SIG-M5 (cell line): ENCODE data around the gene SLC25A25.
"Not testable (repeated sequence)": the region's sequence is repeated elsewhere in the genome, so short reads cannot be mapped to it uniquely, and the experiment has no call there.

Experiments
- DNase-seq: peaks from one replicate; lab custom pipeline; 2025; lab: John Stamatoyannopoulos, UW

The SLC25A25 gene

DNA sequence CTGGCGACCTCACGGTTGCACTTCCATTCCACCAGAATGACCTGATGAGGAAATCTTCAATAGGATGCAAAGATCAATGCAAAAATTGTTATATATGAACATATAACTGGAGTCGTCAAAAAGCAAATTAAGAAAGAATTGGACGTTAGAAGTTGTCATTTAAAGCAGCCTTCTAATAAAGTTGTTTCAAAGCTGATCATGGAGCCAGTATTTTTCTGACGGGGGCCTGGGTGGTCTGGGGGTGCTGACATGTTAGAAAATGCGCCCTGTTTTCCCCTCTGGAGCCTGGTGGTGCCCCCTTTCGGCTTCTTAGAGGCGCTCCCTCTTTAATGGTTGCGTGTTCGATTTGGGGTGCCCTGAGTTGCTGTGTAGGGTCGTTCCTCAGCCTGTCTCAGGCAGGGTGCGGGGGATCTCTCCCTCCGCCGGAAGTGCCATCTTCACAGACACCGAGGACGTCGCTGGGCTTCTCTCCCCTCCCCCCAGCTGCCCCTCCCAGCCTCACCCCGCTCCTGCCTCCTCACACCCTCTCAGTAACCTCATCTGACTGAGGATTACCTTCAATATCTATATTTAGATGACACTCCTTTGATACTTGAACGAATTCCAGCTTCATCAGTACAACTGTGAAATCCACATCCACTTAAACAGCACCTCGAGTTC, 41.1 kb downstream of the SLC25A25 start:
- no peak for DNase-seq

DNA sequence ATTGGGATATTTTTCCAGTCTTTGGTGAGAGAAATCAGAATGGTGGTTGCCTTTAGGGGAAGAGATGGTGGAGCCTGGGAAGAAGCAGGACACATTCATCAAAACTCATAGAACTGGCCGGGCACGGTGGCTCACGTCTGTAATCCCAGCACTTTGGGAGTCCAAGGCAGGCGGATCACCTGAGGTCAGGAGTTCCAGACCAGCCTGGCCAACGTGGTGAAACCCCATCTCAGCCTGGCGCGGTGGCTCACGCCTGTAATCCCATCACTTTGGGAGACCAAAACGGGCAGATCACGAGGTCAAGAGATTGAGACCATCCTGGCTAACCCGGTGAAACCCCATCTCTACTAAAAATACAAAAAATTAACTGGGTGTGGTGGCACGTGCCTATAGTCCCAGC, 43.7 kb downstream of the SLC25A25 start:
- DNase-seq, result not testable (repeated sequence)

GRCh38 chr9:128113526-128114325, 45.7 kb downstream of the SLC25A25 start:
- DNase-seq, result no peak

DNA sequence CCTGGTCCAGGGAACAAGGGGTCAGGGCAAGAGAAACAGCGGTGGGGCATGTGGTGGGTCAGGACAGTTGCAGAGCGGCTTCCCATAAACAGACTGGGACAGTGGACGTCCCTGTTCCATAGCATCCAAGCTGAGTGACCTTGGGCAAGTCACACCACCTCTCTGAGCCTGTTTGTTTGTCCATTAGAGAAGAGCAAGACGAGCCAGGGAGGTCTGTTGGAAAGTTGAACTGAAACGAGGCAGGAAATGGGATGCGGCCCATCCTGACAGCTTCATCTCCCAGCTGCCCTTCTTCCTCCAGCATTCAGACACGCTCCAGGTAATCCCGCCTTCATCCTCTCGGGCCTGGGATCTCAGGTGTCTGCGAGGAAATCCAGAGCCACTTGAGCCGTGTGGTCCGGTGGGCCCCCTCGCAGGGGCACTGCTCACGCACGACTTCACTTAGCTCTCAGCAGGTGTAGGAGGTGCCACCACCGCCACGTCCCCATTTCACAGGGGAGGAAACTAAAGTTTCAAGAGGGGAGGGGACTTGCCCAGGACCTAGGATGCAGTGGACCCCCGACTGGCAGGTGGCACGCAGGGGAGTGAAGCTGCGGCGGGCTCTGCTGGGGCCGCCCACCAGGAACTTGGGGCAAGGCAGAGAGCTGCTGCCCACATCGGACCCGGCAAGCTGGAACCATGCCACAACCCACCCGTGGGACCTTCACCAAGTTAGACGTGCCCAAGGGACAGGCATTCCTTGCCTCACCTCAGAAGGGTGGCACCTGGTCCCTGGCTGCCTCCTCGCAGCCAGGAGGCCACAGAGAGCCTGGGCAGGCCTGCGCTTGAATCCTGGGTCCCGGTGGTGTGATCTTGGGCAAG, 46.5 kb downstream of the SLC25A25 start:
- DNase-seq, result no peak

DNA sequence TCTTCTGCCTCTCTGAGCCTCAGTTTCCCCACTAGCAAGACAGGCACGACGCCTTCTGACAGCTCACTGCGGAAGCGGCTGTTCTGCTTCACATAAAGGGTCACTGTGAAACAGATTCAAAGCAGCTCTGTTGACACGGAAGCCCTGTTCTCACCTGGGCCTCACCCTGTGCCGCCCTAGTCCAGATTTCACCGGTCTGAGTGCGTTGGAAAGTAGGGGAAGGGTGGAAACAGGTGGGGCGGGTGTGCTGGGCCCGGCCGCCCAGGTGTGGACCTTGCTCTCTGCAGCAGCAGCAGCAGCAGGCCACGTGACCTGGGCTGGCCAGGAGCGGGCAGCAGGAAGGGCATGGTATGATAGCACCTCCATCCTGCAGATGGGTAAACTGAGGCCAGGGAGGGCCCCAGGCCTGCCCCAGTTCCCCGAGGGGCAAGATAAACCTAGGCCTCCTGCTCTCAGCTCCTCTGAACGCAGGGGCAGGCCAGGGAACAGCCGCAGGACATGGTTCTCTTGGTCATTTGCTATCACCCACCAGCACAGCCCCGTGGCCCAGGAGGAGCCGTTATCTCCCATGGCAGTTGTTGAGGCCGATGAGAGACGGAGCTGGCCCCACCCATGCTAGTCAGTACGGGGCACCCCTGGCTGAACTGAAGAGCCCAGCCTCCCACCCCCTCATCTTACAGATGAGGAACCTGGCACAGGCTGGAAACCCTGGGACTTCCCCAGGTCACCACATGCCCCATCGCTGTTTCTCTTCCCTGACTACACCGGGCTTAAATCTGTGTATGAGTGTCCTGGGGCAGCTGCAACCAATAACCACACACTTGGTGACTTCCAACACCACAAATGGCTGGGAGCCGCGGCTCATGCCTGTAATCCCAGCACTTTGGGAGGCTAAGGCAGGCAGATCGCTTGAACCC, 47.4 kb downstream of the SLC25A25 start:
- no peak for DNase-seq

DNA sequence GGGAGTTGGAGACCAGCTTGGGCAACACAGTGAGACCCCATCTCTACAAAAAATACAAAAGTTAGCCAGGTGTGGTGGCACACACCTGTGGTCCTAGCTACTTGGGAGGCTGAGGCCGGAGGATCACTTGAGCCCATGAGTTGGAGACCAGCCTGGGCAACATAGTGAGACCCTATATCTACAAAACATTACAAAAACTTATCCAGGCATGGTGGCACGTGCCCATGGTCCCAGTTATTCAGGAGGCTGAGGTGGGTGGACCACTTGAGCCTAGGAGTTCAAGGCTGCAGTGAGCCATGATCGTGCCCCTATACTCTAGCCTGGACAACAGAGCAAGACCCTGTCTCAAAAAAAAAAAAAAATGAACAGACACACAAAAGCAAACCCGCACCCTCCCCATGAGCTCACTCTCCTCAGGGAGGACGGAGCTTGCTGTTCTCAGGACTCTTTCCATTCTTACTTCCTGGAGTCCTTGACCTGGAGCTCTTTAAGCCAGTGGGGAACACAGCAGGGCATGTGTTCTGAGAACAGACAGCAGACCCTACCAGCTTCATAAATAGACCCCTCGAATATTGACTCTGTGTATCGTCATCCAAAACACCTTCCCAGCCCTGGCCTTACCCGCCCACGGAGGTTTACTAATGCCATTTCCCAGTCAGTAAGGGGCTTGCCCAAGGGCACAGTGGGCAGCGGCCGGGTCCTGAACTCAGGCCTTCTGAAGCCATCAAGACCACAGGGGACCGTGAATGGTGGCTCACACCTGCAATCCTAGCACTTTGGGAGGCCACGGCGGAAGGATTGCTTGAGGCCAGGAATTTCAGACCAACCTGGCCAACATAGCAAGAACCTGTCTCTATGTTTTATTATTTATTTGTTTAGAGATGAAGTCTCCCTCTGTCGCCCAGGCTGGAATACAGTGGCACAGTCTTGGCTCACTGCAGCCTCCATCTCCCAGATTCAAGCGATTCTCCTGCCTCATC, 48.4 kb downstream of the SLC25A25 start:
- no peak for DNase-seq

DNA sequence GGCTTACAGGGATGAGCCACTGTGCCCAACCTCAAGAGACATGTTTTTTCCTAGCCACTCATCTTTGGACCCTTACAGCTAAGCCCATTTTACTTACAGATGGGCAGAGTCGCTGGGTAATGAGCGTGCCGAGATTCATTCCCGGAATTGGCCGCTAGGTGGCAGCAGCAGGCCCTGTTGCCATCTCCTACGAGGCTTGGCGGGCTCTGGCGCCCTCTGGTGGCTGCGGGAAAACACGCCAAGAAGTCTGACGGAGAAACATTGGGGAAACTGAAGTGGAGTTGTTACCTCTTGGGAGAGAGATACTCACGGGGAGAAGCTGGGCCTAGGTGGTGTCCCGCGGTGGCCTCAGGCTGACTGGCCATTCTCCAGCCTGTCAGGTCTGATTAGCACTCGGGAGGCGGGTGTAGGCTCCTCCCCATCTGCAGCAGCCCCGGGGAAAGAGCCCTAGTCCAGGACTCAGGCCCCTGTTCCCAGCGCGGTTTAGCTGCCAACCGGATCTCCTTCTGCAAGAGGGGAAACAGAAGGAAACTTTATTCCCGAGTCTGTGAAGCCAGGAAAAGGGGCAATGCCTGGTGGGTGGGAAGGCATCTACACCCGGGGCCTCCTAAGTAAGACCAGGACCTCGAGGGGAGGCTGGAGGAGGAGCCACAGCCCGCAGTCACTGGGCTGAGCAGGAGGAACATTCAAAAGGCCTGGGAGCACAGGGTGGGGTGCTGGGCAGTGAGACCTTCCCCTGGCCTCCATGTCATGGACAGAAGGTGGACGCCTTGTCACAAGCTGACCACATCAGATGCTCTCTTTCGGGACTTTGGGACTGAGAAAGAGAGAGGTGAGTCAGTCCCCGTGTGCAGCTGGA, 49.8 kb downstream of the SLC25A25 start:
- peak; percentile 17 for DNase-seq

GRCh38 chr9:128118472-128118857, 50.4 kb downstream of the SLC25A25 start:
- DNase-seq, result no peak

- no peak for DNase-seq
These were observed 51.1 kb downstream of the SLC25A25 start for GRCh38 chr9:128118971-128119665.

- DNase-seq, result no peak
These were observed 52.2 kb downstream of the SLC25A25 start for GRCh38 chr9:128120061-128120740.

GRCh38 chr9:128120741-128121465, 52.9 kb downstream of the SLC25A25 start:
- no peak for DNase-seq

DNA sequence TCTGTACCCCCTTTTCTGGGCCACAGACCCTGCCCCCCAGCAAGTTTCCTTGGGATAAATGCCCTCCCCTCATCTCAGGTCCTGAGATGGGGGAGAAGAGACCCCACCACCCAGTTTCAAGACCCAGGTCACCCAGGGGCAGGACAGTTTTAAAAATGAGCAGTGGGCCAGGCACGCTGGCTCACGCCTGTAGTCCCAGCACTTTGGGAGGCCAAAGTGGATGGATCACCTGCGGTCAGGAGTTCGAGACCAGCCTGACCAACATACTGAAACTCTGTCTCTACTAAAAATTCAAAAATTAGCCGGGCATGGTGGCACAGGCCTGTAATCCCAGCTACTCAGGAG, 53.4 kb downstream of the SLC25A25 start:
- no peak for DNase-seq

- no peak for DNase-seq
These were observed 54.1 kb downstream of the SLC25A25 start for GRCh38 chr9:128121924-128122808.

DNA sequence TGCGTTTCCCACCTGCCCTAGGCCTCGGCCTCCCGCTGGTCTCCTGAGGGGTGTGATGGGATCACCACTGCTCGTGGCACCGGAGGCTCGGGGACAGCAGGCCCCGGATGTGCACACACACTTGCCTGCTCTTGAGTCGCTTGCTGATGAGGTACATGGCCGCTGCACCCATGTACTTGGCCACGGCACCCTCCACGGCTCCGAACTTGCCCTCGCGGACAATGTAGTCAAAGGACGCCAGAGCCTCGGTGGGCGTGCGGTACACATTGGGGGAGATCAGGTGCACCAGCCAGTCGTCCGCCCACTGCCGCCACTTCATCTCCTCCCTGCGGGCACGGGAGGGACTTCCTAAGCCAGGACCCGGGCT, 54.8 kb downstream of the SLC25A25 start:
- no peak for DNase-seq

- no peak for DNase-seq
These were observed 55.5 kb downstream of the SLC25A25 start for GRCh38 chr9:128123451-128124080.

GRCh38 chr9:128124451-128124850, 56.4 kb downstream of the SLC25A25 start:
- no peak for DNase-seq
